Peyer's patch (tissue), 4 donors: ENCODE measurements around the gene MTERF2. TPM values are rescaled to one million over a fixed set of nuclear protein-coding genes. Genes with fewer than 3 reads are reported as not detected.

Experiments used
- DNase-seq, 3 donors: peaks; one replicate each; pipeline ENCODE4 v3.0.0-alpha.2; 2017 to 2019
- H3K27ac ChIP-seq, 4 donors: fragments of 200-600 bp; sonication (generic); one replicate each; pipeline ENCODE4 v1.5.1; 2016 to 2019
- H3K27me3 ChIP-seq, 2 donors: fragments of 200-600 bp; sonication (generic); one replicate each; pipeline ENCODE4 v1.5.1; 2019
- H3K36me3 ChIP-seq, 3 donors: fragments of 200-600 bp; sonication (generic); one replicate each; pipeline ENCODE4 v1.5.1; 2016 to 2019
- H3K4me1 ChIP-seq, 4 donors: fragments of 200-600 bp; sonication (generic); one replicate each; pipeline ENCODE4 v1.5.1; 2016 to 2019
- H3K4me3 ChIP-seq, 4 donors: fragments of 200-600 bp; sonication (generic); 1 replicate in 3 of 4; 2 replicates in 1 of 4; pipeline ENCODE4 v1.5.1; 2016 to 2019; ENCODE audit warnings: mild to moderate bottlenecking in 1 of 4
- H3K9me3 ChIP-seq, 4 donors: fragments of 200-600 bp; sonication (generic); one replicate each; pipeline ENCODE4 v1.5.1; 2016 to 2019; ENCODE audit warnings: mild to moderate bottlenecking in 1 of 4
- CTCF ChIP-seq, 6 experiments: fragments of 450-650 bp in 4 of 6; fragments of 200-600 bp in 2 of 6; sonication (generic) in 1 of 6; IDR thresholded peaks; one replicate each; pipeline ENCODE4 v1.5.1; 2017 to 2019; ENCODE audit warnings: antibody characterized with exemption in 6 of 6, mild to moderate bottlenecking in 3 of 6, moderate library complexity in 1 of 6
- POLR2A ChIP-seq, 2 donors: fragments of 450-650 bp; IDR thresholded peaks; one replicate each; pipeline ENCODE4 v1.5.1; 2017; ENCODE audit warnings: antibody characterized with exemption in 2 of 2, mild to moderate bottlenecking in 2 of 2, moderate library complexity in 2 of 2
- total RNA-seq, 4 donors: library from RNA; depleted of rRNA; stranded (reverse); fragments of >200 nt; gene quantifications; one replicate each; pipeline ENCODE4 v1.1.0, GENCODE V29; 2016

Gene MTERF2
- total RNA-seq, 4 donors from 2014 or later = 10.9 to 19.0 (median 14.8) TPM

- peak overlapping the region; percentile 94 to 98 (median 97) for H3K27ac ChIP-seq
- TF ChIP-seq CTCF (IDR thresholded peaks at IDR 0.05) (peak in 2 of 6 experiments; percentile 6 to 20), POLR2A (IDR thresholded peaks at IDR 0.05) (no peak)
- H3K27me3 ChIP-seq = no peaks in the 10 kb centered on the region
- H3K36me3 ChIP-seq = no peaks in the 10 kb centered on the region
- peaks cover 0 to 30% (median 3%) of the 10 kb centered on the region in 4 donors for H3K4me1 ChIP-seq
- H3K4me3 ChIP-seq = peak overlapping the region; percentile 95 to 98 (median 98)
- peak; percentile 54 to 77 (median 75) for DNase-seq
- H3K9me3 ChIP-seq = no peaks in the 10 kb centered on the region
Measured at GRCh38 chr12:106956048-106956578, 30.8 kb downstream of the MTERF2 start.

GRCh38 chr12:106955377-106956047 lies 31.4 kb downstream of the MTERF2 start, which contains the start of gene TMEM263:
TMEM263 (plus strand) TSS chr12:106955907; CDS start chr12:106967117, 11,210 bp downstream.
- H3K27ac ChIP-seq = peak within 1 kb of the TSS; percentile 94 to 98 (median 97)
- TF ChIP-seq CTCF (IDR thresholded peaks at IDR 0.05) = peak in 1 of 6 experiments; percentile 29
- peak; percentile 84 to 86 for TF ChIP-seq POLR2A (IDR thresholded peaks at IDR 0.05)
- H3K36me3 ChIP-seq = no peaks in the 10 kb centered on the region
- peaks cover 0 to 30% (median 3%) of the 10 kb centered on the region in 4 donors for H3K4me1 ChIP-seq
- DNase-seq = peak; percentile 86 to 96 (median 89)
- H3K9me3 ChIP-seq = no peaks in the 10 kb centered on the region
- no peaks in the 10 kb centered on the region for H3K27me3 ChIP-seq
- peak within 1 kb of the TSS; percentile 95 to 98 (median 98) for H3K4me3 ChIP-seq

GRCh38 chr12:106954462-106955376 lies 32.2 kb downstream of the MTERF2 start:
- Histone ChIP-seq H3K4me1 (peaks cover 0 to 30% (median 3%) of the 10 kb centered on the region in 4 donors), H3K27ac (peak overlapping the region; percentile 94 to 98 (median 97)), H3K27me3 (no peaks in the 10 kb centered on the region), H3K4me3 (peak overlapping the region; percentile 95 to 98 (median 98)), H3K9me3 (no peaks in the 10 kb centered on the region), H3K36me3 (no peaks in the 10 kb centered on the region)
- peak; percentile 27 to 60 (median 52) for DNase-seq
- TF ChIP-seq POLR2A (IDR thresholded peaks at IDR 0.05) (no peak), CTCF (IDR thresholded peaks at IDR 0.05) (no peak)

- no peak overlapping the region for H3K4me3 ChIP-seq
- H3K4me1 ChIP-seq = peaks cover 0 to 30% (median 3%) of the 10 kb centered on the region in 4 donors
- H3K27me3 ChIP-seq = no peaks in the 10 kb centered on the region
- no peaks in the 10 kb centered on the region for H3K9me3 ChIP-seq
- no peak for DNase-seq
- no peaks in the 10 kb centered on the region for H3K36me3 ChIP-seq
- TF ChIP-seq CTCF (IDR thresholded peaks at IDR 0.05) (no peak), POLR2A (IDR thresholded peaks at IDR 0.05) (no peak)
- peak overlapping the region in 1 of 4 donors; percentile 46 for H3K27ac ChIP-seq
Measured at GRCh38 chr12:106953352-106954250, 33.3 kb downstream of the MTERF2 start.
